HEK293 (cell line): ENCODE results near the gene USP9Y.

Experiments used
- CTCF ChIP-seq: fragments of 450-650 bp; formaldehyde crosslinking; IDR thresholded peaks from 2 replicates; pipeline ENCODE4 v1.5.1; 2016; ENCODE audit warnings: missing biosample characterization, missing genetic modification characterization
- KLF7 ChIP-seq: fragments of 450-650 bp; formaldehyde crosslinking; IDR thresholded peaks from 2 replicates; pipeline ENCODE4 v1.5.1; 2016; ENCODE audit warnings: missing biosample characterization, missing genetic modification characterization, borderline replicate concordance
- REST ChIP-seq: fragments of 450-650 bp; formaldehyde crosslinking; IDR thresholded peaks from 2 replicates; pipeline ENCODE4 v1.5.1; 2016; ENCODE audit warnings: missing biosample characterization, missing genetic modification characterization
- ZNF184 ChIP-seq: fragments of 450-650 bp; IDR thresholded peaks from 2 replicates; pipeline ENCODE4 v1.5.1; 2018; ENCODE audit warnings: missing biosample characterization, mild to moderate bottlenecking, missing genetic modification characterization

GRCh38 chrY:12905517-12905872 lies 204.5 kb downstream of the USP9Y start:
- TF ChIP-seq CTCF (no peak), ZNF184 (tag by site-specific recombination) (no peak), REST (no peak), KLF7 (tag by site-specific recombination) (no peak)
